Parathyroid adenoma (tissue), 2 donors: ENCODE results near the gene ATP1A1.

Experiments used
- H2AFZ ChIP-seq: fragments of 300-600 bp; sonication (generic); one replicate; pipeline ENCODE4 v1.7.0; 2017; ENCODE audit warnings: antibody characterized with exemption, mild to moderate bottlenecking
- H3K27ac ChIP-seq: fragments of 300-600 bp; sonication (generic); one replicate; pipeline ENCODE4 v1.7.0; 2017
- H3K27me3 ChIP-seq: fragments of 300-600 bp; sonication (generic); one replicate; pipeline ENCODE4 v1.7.0; 2017; ENCODE audit warnings: low read length; ENCODE audit not compliant: control insufficient read depth, insufficient read depth
- H3K36me3 ChIP-seq: fragments of 300-600 bp; sonication (generic); one replicate; pipeline ENCODE4 v1.7.0; 2017; ENCODE audit warnings: low read length; ENCODE audit not compliant: control insufficient read depth, insufficient read depth
- H3K4me1 ChIP-seq: fragments of 300-600 bp; sonication (generic); one replicate; pipeline ENCODE4 v1.7.0; 2017; ENCODE audit warnings: control low read depth
- H3K4me2 ChIP-seq: fragments of 300-600 bp; sonication (generic); one replicate; pipeline ENCODE4 v1.7.0; 2017; ENCODE audit warnings: low read length
- H3K4me3 ChIP-seq: fragments of 300-600 bp; sonication (generic); one replicate; pipeline ENCODE4 v1.7.0; 2017; ENCODE audit warnings: low read depth, low read length
- H3K79me2 ChIP-seq: fragments of 300-600 bp; sonication (generic); one replicate; pipeline ENCODE4 v1.7.0; 2017; ENCODE audit warnings: control low read depth
- H3K9ac ChIP-seq: fragments of 300-600 bp; sonication (generic); one replicate; pipeline ENCODE4 v1.7.0; 2017; ENCODE audit warnings: mild to moderate bottlenecking
- H3K9me3 ChIP-seq: fragments of 300-600 bp; sonication (generic); one replicate; pipeline ENCODE4 v1.7.0; 2017; ENCODE audit warnings: low read length; ENCODE audit not compliant: control insufficient read depth
- CTCF ChIP-seq: fragments of 300-600 bp; sonication (generic); IDR thresholded peaks from one replicate; pipeline ENCODE4 v1.7.0; 2017; ENCODE audit warnings: antibody characterized with exemption, mild to moderate bottlenecking
- donor health status: primary hyperparathyroidism.

ATP1A1 gene

GRCh38 chr1:116390195-116390594, 17.2 kb downstream of the ATP1A1 start:
- peaks cover 7% of the 10 kb centered on the region for H3K79me2 ChIP-seq
- H3K27ac ChIP-seq = no peak overlapping the region
- H3K36me3 ChIP-seq = peaks cover 3% of the 10 kb centered on the region
- no peaks in the 10 kb centered on the region for H3K27me3 ChIP-seq
- TF ChIP-seq CTCF = no peak
- no peaks in the 10 kb centered on the region for H3K9me3 ChIP-seq
- H3K4me2 ChIP-seq = no peak overlapping the region
- H3K4me3 ChIP-seq = no peak overlapping the region
- peaks cover 11% of the 10 kb centered on the region for H3K4me1 ChIP-seq
- H3K9ac ChIP-seq = no peak overlapping the region
- H2AFZ ChIP-seq = no peak overlapping the region

GRCh38 chr1:116391185-116391584, 18.1 kb downstream of the ATP1A1 start:
- H3K27me3 ChIP-seq = no peaks in the 10 kb centered on the region

GRCh38 chr1:116392717-116393404, 19.8 kb downstream of the ATP1A1 start:
- Histone ChIP-seq H3K27me3 (no peaks in the 10 kb centered on the region), H3K9me3 (no peaks in the 10 kb centered on the region), H3K4me1 (peaks cover 11% of the 10 kb centered on the region), H3K4me2 (no peak overlapping the region), H2AFZ (no peak overlapping the region), H3K79me2 (peaks cover 2% of the 10 kb centered on the region), H3K27ac (no peak overlapping the region), H3K4me3 (no peak overlapping the region), H3K36me3 (peaks cover 9% of the 10 kb centered on the region), H3K9ac (no peak overlapping the region)
- no peak for TF ChIP-seq CTCF

More at GRCh38 chr1:116391185-116391584, 18.1 kb downstream of the ATP1A1 start:
- Histone ChIP-seq H3K4me2 (no peak overlapping the region), H3K36me3 (peaks cover 5% of the 10 kb centered on the region), H3K9me3 (no peaks in the 10 kb centered on the region), H3K4me1 (peaks cover 11% of the 10 kb centered on the region), H3K4me3 (no peak overlapping the region), H3K27ac (no peak overlapping the region), H3K79me2 (peaks cover 7% of the 10 kb centered on the region), H3K9ac (no peak overlapping the region), H2AFZ (no peak overlapping the region)
- TF ChIP-seq CTCF = no peak

- TF ChIP-seq CTCF = no peak
- Histone ChIP-seq H2AFZ (no peak overlapping the region), H3K4me2 (no peak overlapping the region), H3K27ac (no peak overlapping the region), H3K27me3 (no peaks in the 10 kb centered on the region), H3K9ac (no peak overlapping the region), H3K79me2 (peaks cover 2% of the 10 kb centered on the region), H3K4me1 (peaks cover 11% of the 10 kb centered on the region), H3K4me3 (no peak overlapping the region), H3K36me3 (peaks cover 9% of the 10 kb centered on the region), H3K9me3 (no peaks in the 10 kb centered on the region)
Measured at GRCh38 chr1:116393792-116394191, 20.7 kb downstream of the ATP1A1 start.

GRCh38 chr1:116394270-116394669, 21.2 kb downstream of the ATP1A1 start:
- H3K9ac ChIP-seq = no peak overlapping the region
- TF ChIP-seq CTCF = no peak
- peaks cover 2% of the 10 kb centered on the region for H3K79me2 ChIP-seq
- peaks cover 11% of the 10 kb centered on the region for H3K4me1 ChIP-seq
- H3K27me3 ChIP-seq = no peaks in the 10 kb centered on the region
- no peak overlapping the region for H3K4me2 ChIP-seq
- H3K9me3 ChIP-seq = no peaks in the 10 kb centered on the region
- H2AFZ ChIP-seq = no peak overlapping the region
- H3K36me3 ChIP-seq = peaks cover 12% of the 10 kb centered on the region
- H3K27ac ChIP-seq = no peak overlapping the region
- H3K4me3 ChIP-seq = no peak overlapping the region
